Liver (tissue), 9 donors: ENCODE measurements around the gene NOC2L. TPM values are rescaled to one million over a fixed set of nuclear protein-coding genes. Genes with fewer than 3 reads are reported as not detected.

Source experiments
- DNase-seq: peaks from one replicate; pipeline ENCODE4 v3.0.0-alpha.2; 2017; ENCODE audit warnings: low spot score
- H3K27ac ChIP-seq, 2 donors: one replicate each; pipeline ENCODE4 v1.7.0; 2013; ENCODE audit warnings: inconsistent platforms in 2 of 2, low read length in 2 of 2, control low read depth in 1 of 2, low read depth in 1 of 2, mild to moderate bottlenecking in 1 of 2
- H3K27me3 ChIP-seq, 4 donors: one replicate each; pipeline versions ENCODE4 v1.6.1 to v1.7.0; 2013; ENCODE audit warnings: low read length in 3 of 4, inconsistent platforms in 1 of 4, mild to moderate bottlenecking in 1 of 4, moderate library complexity in 1 of 4; ENCODE audit not compliant: control insufficient read depth in 4 of 4, insufficient read depth in 4 of 4
- H3K36me3 ChIP-seq, 4 donors: one replicate each; pipeline versions ENCODE4 v1.6.1 to v1.7.0; 2013; ENCODE audit warnings: low read length in 3 of 4, mild to moderate bottlenecking in 3 of 4, low read depth in 1 of 4, moderate library complexity in 1 of 4; ENCODE audit not compliant: control insufficient read depth in 4 of 4, insufficient read depth in 3 of 4
- H3K4me1 ChIP-seq, 4 donors: one replicate each; pipeline versions ENCODE4 v1.6.1 to v1.7.0; 2013; ENCODE audit warnings: low read length in 3 of 4, mild to moderate bottlenecking in 3 of 4, moderate library complexity in 1 of 4; ENCODE audit not compliant: control insufficient read depth in 4 of 4, insufficient read depth in 4 of 4
- H3K4me3 ChIP-seq, 3 donors: one replicate each; pipeline versions ENCODE4 v1.6.1 to v1.7.0; 2013; ENCODE audit warnings: low read length in 3 of 3, control low read depth in 1 of 3, low read depth in 1 of 3, mild to moderate bottlenecking in 1 of 3
- H3K9ac ChIP-seq, 2 donors: one replicate each; pipeline ENCODE4 v1.7.0; 2013; ENCODE audit warnings: low read length in 2 of 2, mild to moderate bottlenecking in 2 of 2, moderate library complexity in 2 of 2, control low read depth in 1 of 2, low read depth in 1 of 2
- H3K9me3 ChIP-seq, 4 donors: one replicate each; pipeline versions ENCODE4 v1.6.1 to v1.7.0; 2013; ENCODE audit warnings: low read length in 3 of 4; ENCODE audit not compliant: control insufficient read depth in 4 of 4
- EGR1 ChIP-seq, 2 donors: IDR thresholded peaks; 2 replicates each; pipeline ENCODE4 v1.6.1; 2016 to 2018; ENCODE audit warnings: antibody characterized with exemption in 2 of 2, low read depth in 2 of 2
- FOXA1 ChIP-seq: IDR thresholded peaks from 2 replicates; pipeline ENCODE4 v1.6.1; 2016; ENCODE audit warnings: antibody characterized with exemption
- FOXA2 ChIP-seq: IDR thresholded peaks from 2 replicates; pipeline ENCODE4 v1.6.1; 2016; ENCODE audit warnings: antibody characterized with exemption
- GABPA ChIP-seq, 2 donors: IDR thresholded peaks in 1 of 2; conservative IDR thresholded peaks in 1 of 2; 2 replicates each; pipeline ENCODE4 v1.6.1; 2016; ENCODE audit warnings: antibody characterized with exemption in 2 of 2, mild to moderate bottlenecking in 1 of 2, moderate library complexity in 1 of 2
- HNF4G ChIP-seq: IDR thresholded peaks from 2 replicates; pipeline ENCODE4 v1.6.1; 2016; ENCODE audit warnings: antibody characterized with exemption
- JUND ChIP-seq, 2 donors: IDR thresholded peaks; 2 replicates each; pipeline ENCODE4 v1.6.1; 2016; ENCODE audit warnings: antibody characterized with exemption in 2 of 2
- NR2F2 ChIP-seq: IDR thresholded peaks from 2 replicates; pipeline ENCODE4 v1.6.1; 2016; ENCODE audit warnings: antibody characterized with exemption
- RAD21 ChIP-seq, 2 donors: IDR thresholded peaks; 2 replicates each; pipeline ENCODE4 v1.6.1; 2016; ENCODE audit warnings: antibody characterized with exemption in 2 of 2, mild to moderate bottlenecking in 2 of 2
- RXRA ChIP-seq, 2 donors: IDR thresholded peaks; 2 replicates each; pipeline ENCODE4 v1.6.1; 2017 to 2018; ENCODE audit warnings: antibody characterized with exemption in 2 of 2, mild to moderate bottlenecking in 1 of 2
- SP1 ChIP-seq: IDR thresholded peaks from 2 replicates; pipeline ENCODE4 v1.6.1; 2018; ENCODE audit warnings: antibody characterized with exemption, mild to moderate bottlenecking
- TAF1 ChIP-seq: conservative IDR thresholded peaks from 2 replicates; pipeline ENCODE4 v1.6.1; 2016; ENCODE audit warnings: antibody characterized with exemption, mild to moderate bottlenecking
- YY1 ChIP-seq: IDR thresholded peaks from 2 replicates; pipeline ENCODE4 v1.6.1; 2016; ENCODE audit warnings: antibody characterized with exemption, mild to moderate bottlenecking
- WGBS: extraction: QIAGEN DNeasy Blood & Tissue Kit; methylation state at CpG from one replicate; pipeline ENCODE4 v1.1.7; 2013; 5-methylcytosine and 5-hydroxymethylcytosine counted together
- polyA plus RNA-seq, 2 donors: library from polyadenylated mRNA; stranded (reverse) in 1 of 2; unstranded in 1 of 2; fragments of 200-250 nt in 1 of 2; fragments of >200 nt in 1 of 2; fragmentation: Nextera tagmentation in 1 of 2; extraction: Ambion mirVana in 1 of 2; gene quantifications; one replicate each; pipeline versions ENCODE4 v1.2.1 to v1.2.3, GENCODE V29; 2013 to 2015
- total RNA-seq, 2 donors: library from RNA; depleted of rRNA; stranded (reverse); fragments of >200 nt; gene quantifications; one replicate each; pipeline ENCODE4 v1.2.3, GENCODE V29; 2014
- TF ChIP-seq, protein P1 (sequence below): IDR thresholded peaks from 2 replicates; pipeline ENCODE4 v1.6.1; 2016; ENCODE audit warnings: antibody characterized with exemption
- TF ChIP-seq, protein P2 (sequence below): IDR thresholded peaks from 2 replicates; pipeline ENCODE4 v1.6.1; 2016; ENCODE audit warnings: antibody characterized with exemption, mild to moderate bottlenecking
- TF ChIP-seq, protein P3 (sequence below): IDR thresholded peaks from 2 replicates; pipeline ENCODE4 v1.6.1; 2016; ENCODE audit warnings: antibody characterized with exemption
- TF ChIP-seq, protein P4 (sequence below): fragments of 150-350 bp; IDR thresholded peaks from 2 replicates; pipeline ENCODE4 v1.5.1; 2017; ENCODE audit warnings: improper control_type of control experiment, low read depth, low read length; ENCODE audit not compliant: missing input control
- donor health status: healthy.
- donor health status: healthy.
- donor health status: healthy.
- donor health status: healthy.
- donor health status: healthy.

The NOC2L gene
- total RNA-seq (10 to 100 TPM; 28.7 to 34.5 TPM), polyA plus RNA-seq (10 to 100 TPM; 17.1 to 31.3 TPM)

DNA sequence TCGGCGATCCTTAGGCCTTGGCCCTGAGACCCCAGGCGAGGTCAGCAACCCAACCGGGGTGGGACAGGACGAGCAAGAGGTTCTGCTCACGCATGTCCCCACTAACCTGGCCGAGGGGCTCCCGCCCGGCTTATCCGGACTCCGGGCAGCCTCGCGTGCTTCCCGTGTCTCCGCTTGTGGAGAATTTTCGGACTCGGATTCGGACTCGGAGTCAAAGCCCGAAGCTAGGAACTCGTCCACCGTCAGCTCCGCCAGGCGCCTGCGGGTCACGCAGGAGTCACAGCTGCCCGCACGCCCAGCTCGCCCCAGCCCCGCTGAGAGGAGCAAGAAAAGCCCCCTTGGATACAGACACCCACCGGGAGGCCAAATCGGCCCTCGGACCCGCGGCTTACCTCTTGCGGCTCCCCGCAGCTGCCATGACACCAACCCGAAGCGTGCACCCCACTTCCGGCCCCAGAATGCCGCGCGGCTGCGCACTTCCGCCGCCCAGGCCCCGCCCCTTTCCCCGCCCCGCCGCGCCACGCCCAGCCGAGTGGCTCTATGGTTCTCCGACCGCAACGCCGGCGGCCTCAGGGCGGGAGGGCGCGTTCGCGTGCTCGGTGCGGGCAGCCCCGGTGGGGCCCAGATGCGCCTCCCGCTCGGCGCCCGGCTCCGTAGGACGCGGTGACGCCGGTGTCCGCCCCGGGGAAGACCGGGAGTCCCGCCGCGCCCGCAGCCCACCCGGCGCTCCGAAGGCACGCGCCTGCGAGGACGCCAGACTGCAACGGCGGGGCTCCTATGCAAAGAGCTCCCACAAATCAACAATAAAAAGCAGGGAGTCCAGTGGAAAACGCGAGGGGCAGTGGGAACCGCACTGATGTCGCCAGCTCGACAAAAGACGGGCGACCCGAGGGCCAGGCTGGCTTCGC lies at the start of gene NOC2L:
Gene NOC2L, minus strand, starts transcription at position 434 of the 908 bp plus-strand sequence. Its CDS starts 16 bp downstream, at position 418.
- 7% methylated on average over 101 of the region's 101 CpGs for WGBS
- TF ChIP-seq, protein P1, sequence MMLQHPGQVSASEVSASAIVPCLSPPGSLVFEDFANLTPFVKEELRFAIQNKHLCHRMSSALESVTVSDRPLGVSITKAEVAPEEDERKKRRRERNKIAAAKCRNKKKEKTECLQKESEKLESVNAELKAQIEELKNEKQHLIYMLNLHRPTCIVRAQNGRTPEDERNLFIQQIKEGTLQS: no peak
- TF ChIP-seq, protein P2, sequence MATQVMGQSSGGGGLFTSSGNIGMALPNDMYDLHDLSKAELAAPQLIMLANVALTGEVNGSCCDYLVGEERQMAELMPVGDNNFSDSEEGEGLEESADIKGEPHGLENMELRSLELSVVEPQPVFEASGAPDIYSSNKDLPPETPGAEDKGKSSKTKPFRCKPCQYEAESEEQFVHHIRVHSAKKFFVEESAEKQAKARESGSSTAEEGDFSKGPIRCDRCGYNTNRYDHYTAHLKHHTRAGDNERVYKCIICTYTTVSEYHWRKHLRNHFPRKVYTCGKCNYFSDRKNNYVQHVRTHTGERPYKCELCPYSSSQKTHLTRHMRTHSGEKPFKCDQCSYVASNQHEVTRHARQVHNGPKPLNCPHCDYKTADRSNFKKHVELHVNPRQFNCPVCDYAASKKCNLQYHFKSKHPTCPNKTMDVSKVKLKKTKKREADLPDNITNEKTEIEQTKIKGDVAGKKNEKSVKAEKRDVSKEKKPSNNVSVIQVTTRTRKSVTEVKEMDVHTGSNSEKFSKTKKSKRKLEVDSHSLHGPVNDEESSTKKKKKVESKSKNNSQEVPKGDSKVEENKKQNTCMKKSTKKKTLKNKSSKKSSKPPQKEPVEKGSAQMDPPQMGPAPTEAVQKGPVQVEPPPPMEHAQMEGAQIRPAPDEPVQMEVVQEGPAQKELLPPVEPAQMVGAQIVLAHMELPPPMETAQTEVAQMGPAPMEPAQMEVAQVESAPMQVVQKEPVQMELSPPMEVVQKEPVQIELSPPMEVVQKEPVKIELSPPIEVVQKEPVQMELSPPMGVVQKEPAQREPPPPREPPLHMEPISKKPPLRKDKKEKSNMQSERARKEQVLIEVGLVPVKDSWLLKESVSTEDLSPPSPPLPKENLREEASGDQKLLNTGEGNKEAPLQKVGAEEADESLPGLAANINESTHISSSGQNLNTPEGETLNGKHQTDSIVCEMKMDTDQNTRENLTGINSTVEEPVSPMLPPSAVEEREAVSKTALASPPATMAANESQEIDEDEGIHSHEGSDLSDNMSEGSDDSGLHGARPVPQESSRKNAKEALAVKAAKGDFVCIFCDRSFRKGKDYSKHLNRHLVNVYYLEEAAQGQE: no peak
- TF ChIP-seq, protein P3, sequence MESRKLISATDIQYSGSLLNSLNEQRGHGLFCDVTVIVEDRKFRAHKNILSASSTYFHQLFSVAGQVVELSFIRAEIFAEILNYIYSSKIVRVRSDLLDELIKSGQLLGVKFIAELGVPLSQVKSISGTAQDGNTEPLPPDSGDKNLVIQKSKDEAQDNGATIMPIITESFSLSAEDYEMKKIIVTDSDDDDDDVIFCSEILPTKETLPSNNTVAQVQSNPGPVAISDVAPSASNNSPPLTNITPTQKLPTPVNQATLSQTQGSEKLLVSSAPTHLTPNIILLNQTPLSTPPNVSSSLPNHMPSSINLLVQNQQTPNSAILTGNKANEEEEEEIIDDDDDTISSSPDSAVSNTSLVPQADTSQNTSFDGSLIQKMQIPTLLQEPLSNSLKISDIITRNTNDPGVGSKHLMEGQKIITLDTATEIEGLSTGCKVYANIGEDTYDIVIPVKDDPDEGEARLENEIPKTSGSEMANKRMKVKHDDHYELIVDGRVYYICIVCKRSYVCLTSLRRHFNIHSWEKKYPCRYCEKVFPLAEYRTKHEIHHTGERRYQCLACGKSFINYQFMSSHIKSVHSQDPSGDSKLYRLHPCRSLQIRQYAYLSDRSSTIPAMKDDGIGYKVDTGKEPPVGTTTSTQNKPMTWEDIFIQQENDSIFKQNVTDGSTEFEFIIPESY: no peak
- TF ChIP-seq RAD21 (IDR thresholded peaks at IDR 0.05): no peak
- no peak for TF ChIP-seq SP1
- TF ChIP-seq JUND (IDR thresholded peaks at IDR 0.05): no peak
- TF ChIP-seq EGR1 (IDR thresholded peaks at IDR 0.05; ENCODE audit: low read depth in 2 of 2): no peak
- peak; percentile 96 for TF ChIP-seq YY1
- no peak for TF ChIP-seq NR2F2
- TF ChIP-seq FOXA2: no peak
- TF ChIP-seq HNF4G: no peak
- TF ChIP-seq GABPA (IDR thresholded peaks at IDR 0.05 in 1 of 2, conservative IDR thresholded peaks at IDR 0.05 in 1 of 2): peak; percentile 74 to 93

DNA sequence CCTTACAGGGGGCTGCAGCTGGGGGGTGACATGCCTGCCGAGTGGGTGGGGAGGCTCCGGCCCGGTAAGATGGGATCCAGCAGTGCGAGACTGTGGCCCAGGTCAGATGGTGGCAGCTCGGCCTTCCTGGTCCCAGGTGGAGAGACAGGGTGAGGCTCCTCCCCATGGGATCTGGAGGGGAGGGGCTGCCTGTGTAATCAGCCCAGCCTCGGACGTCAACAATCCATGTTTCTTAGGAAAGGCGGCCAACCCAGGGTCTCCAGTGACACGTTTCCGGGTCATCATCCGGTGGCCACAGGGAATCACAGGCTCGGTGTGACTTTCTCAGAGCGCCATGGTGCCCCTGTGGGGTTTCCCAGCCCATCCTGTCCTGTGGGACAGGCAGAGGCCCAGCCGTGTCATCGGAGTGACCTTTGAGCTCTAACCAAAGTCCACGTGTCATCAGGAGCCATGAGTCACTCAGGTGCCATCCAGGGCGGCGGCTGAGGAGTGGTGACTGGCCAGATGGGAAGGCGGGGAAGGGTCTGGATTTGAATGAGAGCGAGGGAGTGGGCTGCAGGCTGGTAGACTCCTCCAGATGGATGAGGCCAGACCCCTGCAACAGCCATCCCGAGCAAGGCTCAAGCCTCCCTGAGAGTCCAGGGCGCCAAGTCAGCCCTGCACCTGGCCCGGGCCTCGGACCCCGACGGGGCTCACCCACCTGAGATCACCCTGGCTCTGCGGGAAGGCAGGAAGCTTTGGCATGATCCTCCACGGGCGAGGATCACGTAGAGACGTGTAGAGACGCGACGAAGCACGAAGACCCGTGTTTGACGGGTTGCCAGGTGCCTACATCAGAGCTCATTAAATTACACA lies 47.5 kb upstream of the NOC2L start:
- peak overlapping the region; percentile 90 to 97 for H3K27ac ChIP-seq
- 57% methylated on average over 37 of the region's 37 CpGs for WGBS
- TF ChIP-seq, protein P2: peak; percentile 92
- TF ChIP-seq FOXA1: peak; percentile 35
- TF ChIP-seq RAD21 (IDR thresholded peaks at IDR 0.05): no peak
- peak; percentile 78 to 92 for TF ChIP-seq RXRA (IDR thresholded peaks at IDR 0.05)
- TF ChIP-seq, protein P4, sequence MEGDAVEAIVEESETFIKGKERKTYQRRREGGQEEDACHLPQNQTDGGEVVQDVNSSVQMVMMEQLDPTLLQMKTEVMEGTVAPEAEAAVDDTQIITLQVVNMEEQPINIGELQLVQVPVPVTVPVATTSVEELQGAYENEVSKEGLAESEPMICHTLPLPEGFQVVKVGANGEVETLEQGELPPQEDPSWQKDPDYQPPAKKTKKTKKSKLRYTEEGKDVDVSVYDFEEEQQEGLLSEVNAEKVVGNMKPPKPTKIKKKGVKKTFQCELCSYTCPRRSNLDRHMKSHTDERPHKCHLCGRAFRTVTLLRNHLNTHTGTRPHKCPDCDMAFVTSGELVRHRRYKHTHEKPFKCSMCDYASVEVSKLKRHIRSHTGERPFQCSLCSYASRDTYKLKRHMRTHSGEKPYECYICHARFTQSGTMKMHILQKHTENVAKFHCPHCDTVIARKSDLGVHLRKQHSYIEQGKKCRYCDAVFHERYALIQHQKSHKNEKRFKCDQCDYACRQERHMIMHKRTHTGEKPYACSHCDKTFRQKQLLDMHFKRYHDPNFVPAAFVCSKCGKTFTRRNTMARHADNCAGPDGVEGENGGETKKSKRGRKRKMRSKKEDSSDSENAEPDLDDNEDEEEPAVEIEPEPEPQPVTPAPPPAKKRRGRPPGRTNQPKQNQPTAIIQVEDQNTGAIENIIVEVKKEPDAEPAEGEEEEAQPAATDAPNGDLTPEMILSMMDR: no peak
- peak; percentile 94 for TF ChIP-seq YY1
- TF ChIP-seq, protein P1: peak; percentile 97
- no peak for TF ChIP-seq TAF1
- peak in 1 of 2 donors; percentile 85 for TF ChIP-seq GABPA (IDR thresholded peaks at IDR 0.05 in 1 of 2, conservative IDR thresholded peaks at IDR 0.05 in 1 of 2)

More for the DNA sequence above, at the start of gene NOC2L:
- Histone ChIP-seq H3K27ac (peak within 1 kb of the TSS; percentile 62 to 71), H3K4me3 (peak within 1 kb of the TSS; percentile 93 to 99 (median 94)), H3K4me1 (peaks cover 13 to 33% (median 20%) of the 10 kb centered on the region in 4 donors), H3K9me3 (no peaks in the 10 kb centered on the region), H3K36me3 (peaks cover 8 to 26% (median 14%) of the 10 kb centered on the region in 4 donors), H3K9ac (peak within 1 kb of the TSS; percentile 56 to 75), H3K27me3 (no peaks in the 10 kb centered on the region)
- peak; percentile 99 for DNase-seq

More for the DNA sequence above, 47.5 kb upstream of the NOC2L start:
- Histone ChIP-seq H3K27me3 (no peaks in the 10 kb centered on the region), H3K36me3 (no peaks in the 10 kb centered on the region), H3K4me3 (peak overlapping the region in 2 of 3 donors; percentile 40 to 49), H3K9me3 (no peaks in the 10 kb centered on the region), H3K9ac (peak overlapping the region in 1 of 2 donors; percentile 81), H3K4me1 (peaks cover 6 to 25% (median 18%) of the 10 kb centered on the region in 4 donors)
- no peak for DNase-seq
